Activated effector memory CD4-positive, alpha-beta T cell treated with anti-CD3 and anti-CD28 coated beads, Interleukin-2, amount 50 U/mL, for 16 hours (primary cell): Measurements from ENCODE around the gene PPP4C.
A peak's percentile ranks its signal among the peaks of the same experiment; 100 is the strongest.
"Not testable (repeated sequence)": the region's sequence is repeated elsewhere in the genome, so short reads cannot be mapped to it uniquely, and the experiment has no call there.

ENCODE experiments used
- DNase-seq: peaks from one replicate; pipeline ENCODE4 v3.0.0-alpha.2; 2020

Gene PPP4C

DNA sequence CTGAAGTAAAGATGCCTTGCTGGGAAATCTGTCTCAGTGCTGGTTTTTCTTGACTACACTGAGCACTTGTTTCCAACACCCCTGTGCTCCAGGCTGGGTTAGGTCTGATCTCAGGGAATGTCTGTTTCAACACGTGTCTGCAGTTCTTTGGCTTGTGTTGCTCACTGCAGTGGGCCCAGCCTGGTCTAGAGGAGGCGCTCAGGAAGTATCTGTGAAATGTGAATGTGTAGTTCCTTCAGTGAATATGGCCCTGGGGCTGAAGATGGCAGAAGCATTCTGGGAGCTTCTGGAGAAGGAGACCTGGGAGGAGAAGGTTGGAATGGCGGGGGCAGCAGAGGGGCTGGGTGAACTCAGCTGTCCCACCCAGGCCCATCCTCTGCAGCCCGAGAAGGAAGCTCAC is 28.3 kb downstream of the PPP4C start:
- no peak for DNase-seq

DNA sequence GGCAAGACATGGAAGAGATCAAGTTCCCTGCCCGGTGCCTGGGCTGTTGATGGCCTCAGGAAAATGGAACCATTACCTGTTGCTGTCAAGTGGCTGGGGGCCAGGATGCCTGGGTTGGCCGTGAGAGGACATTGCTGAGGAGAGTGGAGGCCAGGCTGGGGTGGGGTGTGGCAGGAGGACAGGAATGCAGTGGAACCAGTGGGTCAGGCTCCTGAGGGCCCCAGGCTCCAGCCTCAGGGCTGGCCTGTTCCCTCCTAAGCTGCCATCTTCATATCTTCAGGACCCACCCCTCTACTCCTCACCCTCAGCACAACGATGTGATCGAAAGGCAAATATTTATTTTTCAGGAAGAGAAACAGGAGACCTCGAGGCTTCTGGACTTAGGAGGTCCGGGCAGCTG is 28.7 kb downstream of the PPP4C start:
- no peak for DNase-seq

DNA sequence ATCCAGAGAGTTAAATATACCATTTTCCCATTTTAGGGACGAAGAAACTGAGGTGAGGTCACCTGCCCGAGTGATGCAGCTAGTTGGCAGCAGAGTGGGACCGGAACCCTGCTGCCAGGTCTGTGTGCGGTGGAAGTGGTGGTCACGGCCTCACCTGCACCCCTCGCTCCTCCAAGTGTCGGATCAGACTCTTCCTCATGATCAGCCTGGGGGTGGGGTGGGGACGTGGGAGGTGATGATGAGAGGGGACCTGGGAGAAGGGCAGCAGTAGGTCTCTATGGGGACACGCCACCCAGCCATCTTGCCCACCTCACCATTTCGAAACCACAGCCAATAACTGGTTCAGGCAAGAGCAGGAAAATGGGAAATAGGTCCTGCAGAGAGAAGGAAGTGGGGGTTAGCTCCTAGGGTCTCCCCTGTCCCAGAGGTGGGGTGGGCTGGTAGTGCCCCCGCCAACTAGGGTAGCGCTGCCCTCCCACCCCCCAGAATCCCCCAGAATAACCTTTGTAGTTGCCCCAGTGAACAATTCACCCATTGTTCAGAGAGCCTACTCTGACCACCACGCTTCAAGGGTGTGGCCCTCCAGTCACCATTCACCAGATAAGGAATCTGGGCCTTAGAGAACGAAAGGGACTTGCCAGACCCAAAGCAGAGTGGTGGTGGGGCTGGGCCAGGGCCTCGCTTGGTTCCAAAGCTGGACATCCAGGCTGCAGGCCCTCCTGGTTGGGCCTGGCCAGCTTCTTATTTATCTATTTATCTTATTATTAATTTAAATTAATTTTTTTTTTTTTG is 32.5 kb downstream of the PPP4C start:
- DNase-seq = no peak

DNA sequence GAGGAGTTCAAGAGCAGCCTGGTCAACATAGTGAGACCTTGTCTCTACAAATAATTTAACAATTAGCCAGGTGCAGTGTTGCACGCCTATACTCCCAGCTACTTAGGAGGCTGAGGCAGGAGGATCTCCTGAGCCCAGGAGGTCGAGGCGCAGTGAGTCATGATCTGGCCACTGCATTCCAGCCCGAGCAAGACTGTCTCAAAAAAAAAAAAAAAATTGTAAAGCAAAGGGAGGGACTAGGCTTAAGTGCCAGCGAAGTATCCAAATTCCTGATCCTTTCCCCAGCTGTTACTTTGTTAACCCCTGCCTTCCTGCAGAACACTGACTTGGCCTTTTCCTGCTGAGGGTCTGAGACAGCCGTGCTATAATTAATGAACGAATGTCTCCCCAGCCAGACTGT is 34.9 kb downstream of the PPP4C start:
- no peak for DNase-seq

DNA sequence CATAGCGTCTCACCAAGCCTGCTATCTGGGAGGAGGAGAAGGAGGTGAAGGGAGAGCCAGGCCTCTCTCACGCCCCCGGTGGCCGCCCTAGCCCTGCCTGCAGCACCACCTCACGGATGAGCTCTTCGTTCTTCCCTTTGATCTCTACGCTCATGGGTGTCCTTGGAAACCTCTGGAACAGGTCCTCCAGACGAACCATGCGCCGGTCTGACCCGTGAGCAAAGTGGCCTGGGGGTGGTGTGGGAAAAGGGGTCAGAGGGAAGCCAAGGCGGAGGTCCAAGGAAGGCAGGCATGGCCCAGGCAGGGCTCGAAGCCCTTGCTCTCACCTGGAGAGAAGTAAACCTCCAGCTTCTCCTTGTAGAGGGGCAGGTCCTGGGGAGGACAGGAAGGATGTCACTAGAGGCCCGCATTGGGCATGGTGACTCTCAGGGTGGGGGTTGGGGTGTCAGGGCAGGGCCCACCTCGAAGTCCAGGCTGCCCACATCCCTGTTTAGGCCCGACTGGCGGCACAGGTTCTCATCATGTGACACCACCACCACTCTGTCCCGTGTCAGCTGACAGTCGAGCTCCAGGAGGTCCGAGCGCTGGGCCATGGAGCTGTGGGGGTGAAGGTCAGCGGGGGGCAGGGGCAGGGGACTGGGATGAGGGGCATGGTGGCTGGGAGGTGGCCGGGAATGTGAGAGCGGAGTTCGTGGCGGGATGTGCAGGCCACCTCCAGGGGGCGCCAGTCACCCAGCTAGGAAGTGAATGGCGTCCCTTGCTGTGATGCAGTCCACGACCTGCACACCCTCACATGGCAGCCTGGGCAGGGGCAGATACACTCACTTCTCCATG is 36.6 kb downstream of the PPP4C start:
- DNase-seq = peak; percentile 84

DNA sequence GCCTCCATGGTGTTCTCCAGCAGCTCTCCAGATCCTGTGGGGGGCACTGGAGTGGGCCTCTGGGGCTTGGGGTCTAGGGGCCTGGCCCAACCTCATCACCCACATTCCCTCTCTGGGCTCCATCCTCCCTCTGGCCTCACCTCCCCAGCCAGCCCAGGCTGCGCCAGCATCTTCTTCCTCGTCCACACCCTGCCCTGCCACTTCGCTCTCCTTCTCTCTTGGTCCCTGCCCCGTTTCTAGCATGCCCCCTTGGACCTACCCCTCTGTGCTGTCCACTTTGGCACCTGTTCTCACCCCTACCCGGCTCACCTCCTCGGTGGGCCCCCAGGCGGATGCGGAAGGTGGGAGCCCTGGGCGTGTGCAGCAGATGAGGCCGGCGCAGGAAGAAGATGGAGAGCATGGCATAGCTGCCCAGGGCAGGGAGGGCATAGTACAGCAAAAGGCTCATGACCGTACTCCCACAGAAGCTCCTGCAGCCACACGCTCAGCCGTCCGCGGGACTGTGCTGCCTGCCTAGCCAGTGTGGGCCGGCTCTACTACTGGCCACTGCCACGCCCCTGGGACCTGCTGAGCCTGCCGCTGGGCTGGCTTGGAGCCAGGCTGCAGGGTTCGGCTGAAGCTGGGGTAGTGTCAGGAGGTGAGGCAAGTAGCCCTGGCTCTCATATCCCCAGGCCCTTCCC is 37.4 kb downstream of the PPP4C start, which contains the start of gene GDPD3:
Gene GDPD3 (minus strand): TSS at position 507 of the 680 bp plus-strand sequence. CDS start 59 bp downstream, at position 448.
- DNase-seq = no peak

DNA sequence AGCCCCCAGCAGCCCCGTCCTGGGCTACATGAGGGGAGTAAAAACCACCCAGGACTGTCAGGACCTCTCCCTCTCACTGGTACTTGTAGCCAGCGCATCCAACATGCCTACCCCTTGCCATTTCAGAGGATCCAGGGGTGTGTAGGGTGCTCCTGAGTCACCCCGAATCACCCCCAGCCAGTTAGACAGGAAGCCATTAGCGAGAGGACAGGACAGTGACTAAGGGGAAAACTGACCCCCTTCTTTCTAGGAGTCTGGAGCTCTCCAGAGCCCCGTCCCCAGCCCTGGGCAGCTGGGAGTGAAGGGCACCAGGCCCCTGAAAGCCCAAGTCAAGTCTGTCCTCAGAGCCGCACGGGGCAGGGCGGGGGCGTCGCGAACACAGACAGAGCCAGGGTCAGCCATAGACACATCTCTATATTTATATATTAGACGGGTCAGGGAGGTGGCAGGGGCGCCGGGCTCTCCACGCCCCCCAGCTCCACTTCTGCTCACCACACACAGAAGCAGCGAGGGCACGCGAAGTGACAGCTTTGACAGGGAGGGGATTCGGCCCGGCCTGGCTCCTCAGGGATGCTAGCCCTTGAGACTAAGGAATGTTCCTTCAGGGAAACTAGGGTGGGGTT is 38.0 kb downstream of the PPP4C start:
- no peak for DNase-seq

DNA sequence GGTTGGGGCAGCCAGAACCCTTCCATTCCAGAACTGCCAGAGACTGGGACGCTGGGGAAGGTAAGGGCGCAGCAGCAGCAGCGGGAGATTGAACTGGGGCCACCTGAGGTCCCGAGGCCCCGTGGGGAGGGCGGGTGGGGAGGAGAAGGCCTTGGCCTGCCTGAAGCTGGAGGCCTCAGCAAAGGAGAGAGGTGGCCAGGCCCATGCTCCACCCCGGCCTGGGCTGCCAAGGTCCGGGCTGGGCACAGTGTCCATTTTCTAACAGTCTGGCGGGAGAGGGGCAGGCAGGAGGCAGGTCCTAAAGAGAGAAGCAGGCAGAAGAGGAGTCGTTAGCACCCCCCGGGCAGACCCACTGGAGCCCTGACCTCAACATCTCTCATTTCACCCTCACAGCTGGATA is 38.6 kb downstream of the PPP4C start:
- DNase-seq = no peak

DNA sequence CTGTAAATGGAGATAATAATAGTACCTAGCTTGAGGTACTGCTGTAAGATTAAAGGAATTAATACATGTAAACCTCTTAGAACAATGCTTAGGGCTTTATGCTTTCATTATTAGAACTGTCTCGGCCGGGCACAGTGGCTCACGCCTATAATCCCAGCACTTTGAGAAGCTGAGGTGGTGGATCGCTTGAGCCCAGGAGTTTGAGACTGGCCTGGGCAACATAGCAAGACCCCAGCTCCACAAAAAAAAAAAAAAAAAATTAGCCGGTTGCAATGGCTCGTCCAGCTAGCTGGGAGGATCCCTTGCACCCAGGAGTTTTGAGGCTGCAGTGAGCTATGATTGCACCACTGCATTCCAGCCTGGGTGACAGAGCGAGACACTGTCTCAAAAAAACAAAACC is 39.0 kb downstream of the PPP4C start:
- not testable (repeated sequence) for DNase-seq

DNA sequence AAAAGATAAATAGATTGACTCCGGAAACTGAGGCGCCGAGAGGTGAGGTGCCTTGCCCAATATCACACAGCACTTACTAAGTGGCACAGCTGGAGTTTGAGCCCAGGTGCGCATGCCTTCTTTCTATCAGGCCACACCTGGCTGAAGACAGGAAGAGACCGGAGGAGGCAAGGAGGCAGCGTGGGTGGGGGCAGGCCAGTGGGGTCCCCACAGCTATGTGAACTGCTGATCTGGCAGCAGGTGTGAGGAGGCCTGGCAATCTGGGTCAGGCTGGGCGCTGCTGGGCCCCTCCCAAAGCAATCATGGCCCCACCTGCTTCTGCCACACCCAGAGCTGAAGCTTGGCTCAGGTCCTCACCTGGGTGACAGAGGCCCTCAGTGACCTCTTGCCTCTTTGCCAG is 39.4 kb downstream of the PPP4C start:
- DNase-seq = peak; percentile 69

DNA sequence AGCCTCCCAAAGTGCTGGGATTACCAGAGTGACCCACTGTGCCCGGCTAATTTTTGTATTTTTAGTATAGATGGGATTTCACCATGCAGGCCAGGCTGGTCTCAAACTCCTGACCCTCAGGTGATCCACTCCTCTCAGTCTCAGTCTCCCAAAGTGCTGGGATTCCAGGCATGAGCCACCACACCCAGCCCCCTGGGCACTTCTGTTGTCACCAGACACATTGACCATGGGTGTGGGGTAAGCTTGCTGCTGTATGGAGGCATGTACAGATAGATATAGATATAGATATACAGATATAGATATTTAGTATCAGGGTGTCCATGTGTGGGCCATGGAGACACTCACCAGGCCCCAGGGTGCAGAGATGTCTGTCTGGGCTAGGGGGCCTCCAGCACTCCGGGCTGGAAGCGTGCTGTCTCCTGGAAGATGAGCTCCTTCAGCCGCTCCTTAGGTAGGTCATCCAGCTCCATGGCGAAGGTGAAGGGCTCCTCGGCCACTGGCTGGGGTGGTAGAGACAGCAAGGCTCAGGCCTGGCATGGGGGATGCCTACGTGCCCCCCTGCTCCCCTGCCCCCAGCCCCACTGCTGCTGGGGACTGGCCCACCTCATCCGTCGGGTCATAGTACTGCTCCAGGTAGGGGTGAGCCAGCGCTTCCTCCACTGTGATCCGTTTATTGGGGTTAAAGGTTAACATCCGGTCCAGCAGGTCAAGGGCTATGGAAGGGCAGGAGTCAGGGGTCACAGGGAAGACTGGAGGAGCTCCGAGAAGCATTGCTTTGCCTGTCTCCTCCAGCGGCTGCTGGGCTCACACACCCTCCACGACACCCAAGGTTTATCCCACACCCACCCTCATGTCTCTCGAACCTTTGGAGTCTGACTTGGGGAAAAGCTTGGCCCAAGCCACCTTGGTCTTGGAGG is 40.8 kb downstream of the PPP4C start:
- DNase-seq = no peak

DNA sequence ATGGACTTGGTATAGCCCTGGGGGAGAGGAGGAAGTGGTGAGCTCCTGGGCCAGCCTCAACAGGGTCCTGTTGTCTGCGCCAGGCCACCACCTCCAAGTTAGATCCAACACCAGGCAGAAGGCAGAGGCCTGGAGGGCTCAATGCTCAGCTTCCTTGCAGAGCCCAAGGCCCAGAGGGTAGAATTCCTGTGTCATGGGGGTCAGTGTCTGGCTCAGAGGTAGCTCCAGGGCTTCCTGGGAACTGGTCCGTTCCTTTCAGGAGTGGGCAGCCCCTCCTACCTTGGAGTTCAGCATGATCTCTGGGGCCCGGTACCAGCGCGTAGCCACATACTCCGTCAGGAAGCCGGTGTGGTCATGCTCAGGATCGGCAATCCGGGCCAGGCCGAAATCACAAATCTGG is 42.0 kb downstream of the PPP4C start:
- no peak for DNase-seq

DNA sequence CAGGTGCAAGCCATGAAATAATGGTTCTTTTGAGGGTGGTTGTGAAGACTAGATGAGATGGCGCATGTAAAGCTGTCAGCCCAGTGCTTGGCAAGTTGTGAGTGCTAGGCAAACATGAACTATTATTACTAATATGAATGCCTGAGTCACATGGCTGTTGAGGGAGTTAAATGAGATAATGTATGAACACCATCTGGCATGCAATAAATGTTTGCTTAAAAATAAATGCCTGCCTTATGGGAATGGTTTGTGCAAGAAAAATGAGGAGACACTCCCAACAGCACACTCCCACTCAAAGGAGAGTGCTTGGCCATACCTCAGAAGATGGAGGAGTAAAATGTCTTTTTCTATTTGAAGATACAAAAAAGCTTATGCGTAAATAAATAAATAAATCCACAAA is 43.6 kb downstream of the PPP4C start:
- DNase-seq = no peak

DNA sequence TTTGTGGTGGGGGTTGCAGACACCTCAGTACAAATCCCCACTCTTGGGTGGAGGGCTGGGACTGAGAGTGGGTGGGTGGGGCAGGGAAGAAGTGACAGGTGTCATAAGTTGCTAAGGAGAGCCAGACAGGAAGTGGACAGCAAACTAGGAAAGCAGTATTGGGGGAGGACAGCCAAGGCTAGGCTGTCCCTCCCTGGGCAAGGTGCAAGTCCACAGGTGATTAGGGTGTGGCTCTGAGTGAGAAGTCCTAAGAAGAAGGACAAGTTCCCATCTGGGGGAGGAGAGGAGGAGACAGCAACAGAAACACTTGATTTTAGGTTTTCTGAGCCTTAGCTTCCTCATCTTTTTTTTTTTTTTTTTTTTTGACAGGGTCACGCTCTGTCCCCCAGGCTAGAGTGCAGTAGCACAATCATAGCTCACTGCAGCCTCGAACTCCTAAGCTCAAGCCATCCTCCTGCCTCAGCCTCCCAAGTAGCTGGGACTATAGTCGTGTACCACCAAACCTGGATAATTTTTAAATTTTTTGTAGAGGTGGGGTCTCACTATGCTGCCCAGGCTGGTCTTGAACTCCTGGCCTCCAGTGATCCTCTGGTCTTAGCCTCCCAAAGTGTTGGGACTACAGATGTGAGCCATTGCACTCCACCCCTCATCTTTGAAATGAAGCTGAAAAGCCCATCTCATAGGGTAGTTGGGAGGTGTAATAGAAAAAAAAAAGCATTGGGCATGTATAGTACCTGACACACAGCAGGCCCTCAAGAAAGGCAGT is 44.7 kb downstream of the PPP4C start:
- no peak for DNase-seq

DNA sequence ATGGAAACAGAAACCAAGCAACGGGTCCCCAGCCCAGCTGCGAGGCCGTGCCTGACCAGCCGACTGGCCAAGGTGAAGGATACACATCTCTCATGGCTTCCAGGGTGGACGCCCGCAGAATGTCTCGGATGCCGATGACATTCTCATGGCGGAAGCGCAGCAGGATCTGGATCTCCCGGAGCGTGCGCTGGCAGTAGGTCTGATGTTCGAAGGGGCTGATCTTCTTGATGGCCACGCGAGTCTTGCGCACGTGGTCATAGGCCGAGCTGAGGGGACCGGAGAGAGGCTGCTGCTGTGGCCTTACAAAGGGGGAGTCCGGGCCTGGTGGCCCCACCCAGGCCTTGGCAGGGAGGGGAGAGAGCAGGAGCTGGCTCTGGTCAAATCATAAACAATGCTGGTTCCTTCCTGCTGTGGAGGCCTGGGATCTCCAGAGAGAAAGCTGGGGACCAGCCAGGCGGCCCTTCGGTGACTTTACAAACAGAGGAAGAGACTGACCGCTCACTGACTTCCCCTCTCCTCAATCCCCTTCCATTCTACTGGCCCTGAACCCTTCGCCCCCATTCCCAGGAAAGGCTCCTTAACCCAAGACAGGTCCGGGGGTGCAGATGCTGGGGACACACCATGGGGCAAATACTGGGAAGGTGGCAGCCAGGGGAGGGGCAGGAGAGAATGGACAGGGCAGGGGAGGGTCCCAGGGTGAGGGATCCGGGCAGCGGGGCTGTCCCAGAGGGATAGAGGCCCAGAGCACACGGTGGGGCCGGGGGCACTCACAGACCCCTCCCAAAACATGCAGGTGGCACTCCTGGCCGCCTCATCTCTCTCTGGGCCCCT is 46.2 kb downstream of the PPP4C start:
- no peak for DNase-seq

DNA sequence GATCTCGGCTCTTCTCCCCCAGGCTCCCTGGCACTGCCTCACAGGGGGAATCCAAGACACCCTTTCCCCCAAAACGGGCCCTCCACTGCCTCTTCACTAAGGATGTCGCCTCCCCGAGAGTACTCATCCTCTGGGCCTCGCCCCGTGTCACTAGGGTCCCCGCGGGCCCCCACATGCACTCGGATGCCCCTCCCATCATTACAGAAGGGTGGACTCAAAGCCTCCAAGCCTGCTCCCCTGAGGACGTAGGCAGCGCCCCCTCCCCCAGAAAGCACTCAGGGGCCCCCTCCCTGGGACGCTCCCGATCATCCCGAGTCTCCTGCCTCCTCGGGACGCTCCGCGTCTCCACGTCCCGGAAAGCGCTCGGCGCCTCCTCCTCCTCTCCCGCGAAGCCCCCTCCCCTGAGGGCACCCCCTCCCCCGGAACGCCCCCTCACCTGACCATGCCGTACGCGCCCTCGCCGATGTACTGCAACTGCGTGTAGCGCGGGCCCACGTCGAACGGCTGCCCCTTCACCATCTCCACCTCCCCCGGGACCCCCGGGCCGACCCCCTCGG is 46.9 kb downstream of the PPP4C start:
- DNase-seq = peak; percentile 70

DNA sequence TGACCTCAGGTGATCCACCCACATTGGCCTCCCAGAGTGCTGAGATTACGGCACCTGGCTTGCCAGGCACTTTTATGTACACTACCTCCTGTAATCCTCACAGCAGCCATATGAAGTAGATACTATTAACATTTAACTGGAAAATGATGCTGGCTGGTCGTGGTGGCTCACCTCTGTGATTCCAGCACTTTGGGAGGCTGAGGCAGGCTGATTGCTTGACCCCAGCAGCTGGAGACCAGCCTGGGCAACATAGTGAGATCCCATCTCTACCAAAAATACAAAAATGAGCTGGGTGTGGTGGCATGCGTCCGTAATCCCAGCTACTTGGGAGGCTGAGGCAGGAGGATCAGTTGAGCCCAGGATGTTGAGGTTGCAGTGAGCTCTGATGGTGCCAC is 49.2 kb downstream of the PPP4C start:
- no peak for DNase-seq

DNA sequence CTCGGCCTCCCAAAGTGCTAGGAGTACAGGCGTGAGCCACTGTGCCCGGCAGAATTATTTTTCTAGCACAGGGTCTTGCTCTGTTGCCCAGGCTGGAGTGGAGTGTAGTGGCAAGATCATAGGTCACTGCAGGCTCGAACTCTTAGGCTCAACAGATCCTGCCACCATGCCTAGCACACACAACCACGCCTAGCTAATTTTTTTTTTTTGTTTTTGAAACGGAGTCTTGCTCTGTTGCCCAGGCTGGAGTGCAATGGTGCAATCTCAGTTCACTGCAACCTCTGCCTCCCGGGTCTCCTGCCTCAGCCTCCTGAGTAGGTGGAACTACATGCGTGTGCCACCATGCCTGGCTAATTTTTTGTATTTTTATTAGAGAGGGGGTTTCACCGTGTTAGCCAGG is 49.9 kb downstream of the PPP4C start:
- DNase-seq = not testable (repeated sequence)

DNA sequence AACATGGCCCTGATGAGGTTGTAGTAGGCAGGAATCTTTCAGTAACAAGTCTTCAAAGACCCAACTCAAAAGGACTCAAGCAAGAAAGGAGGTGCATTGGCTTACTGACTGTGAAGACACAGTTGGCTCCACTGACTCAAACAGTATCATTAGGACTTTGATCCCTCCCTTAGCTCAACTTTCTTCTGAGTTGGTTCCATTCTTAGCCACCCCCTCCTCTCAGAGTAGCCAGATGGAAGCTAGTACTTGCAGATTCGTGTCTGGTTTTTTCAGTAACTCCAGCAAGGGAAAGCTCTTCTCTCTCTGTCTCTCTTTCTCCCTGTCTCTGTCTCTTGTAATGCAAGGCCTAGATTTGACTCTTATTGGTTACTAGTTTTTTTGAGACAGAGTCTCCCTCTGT is 52.2 kb downstream of the PPP4C start:
- no peak for DNase-seq
